Measurements from ENCODE around the gene ARMC9. TPM values are rescaled to one million over a fixed set of nuclear protein-coding genes. Genes with fewer than 3 reads are reported as not detected.

Gene ARMC9
- total and polyA plus RNA-seq, 8 donors, result 4.5 to 114 (median 11.0) TPM

DNA sequence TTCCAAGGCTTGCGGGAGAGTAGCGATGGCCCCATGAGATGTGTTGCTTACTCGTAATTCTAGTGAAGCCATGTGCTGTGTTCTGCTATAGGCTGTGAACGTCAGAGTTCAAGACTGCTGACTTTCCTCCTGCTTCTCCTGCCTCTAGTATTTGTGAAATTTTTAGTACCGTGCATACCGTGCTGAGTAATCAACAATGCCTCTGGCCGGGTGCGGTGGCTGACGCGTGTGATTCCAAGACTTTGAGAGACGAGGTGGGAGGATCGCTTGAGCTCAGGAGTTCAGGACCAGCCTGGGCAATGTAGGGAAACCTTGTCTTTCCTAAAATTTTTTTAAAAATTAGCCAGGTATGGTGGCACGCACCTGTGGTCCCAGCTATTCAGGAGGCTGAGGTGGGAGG lies 137.2 kb downstream of the ARMC9 start:
- intact Hi-C loops (cut with DNase I; ENCODE audit: low total_unique reads), result no loop called here
- no peaks in the 10 kb centered on the region for H3K9me3 ChIP-seq
- H3K27ac ChIP-seq, result no peak overlapping the region
- no peaks in the 10 kb centered on the region for H3K4me1 ChIP-seq
- H3K4me3 ChIP-seq, result no peak overlapping the region
- TF ChIP-seq POLR2AphosphoS5 (IDR thresholded peaks at IDR 0.05), result no peak
- TF ChIP-seq POLR2A (IDR thresholded peaks at IDR 0.05), result no peak
- TF ChIP-seq, protein P1, sequence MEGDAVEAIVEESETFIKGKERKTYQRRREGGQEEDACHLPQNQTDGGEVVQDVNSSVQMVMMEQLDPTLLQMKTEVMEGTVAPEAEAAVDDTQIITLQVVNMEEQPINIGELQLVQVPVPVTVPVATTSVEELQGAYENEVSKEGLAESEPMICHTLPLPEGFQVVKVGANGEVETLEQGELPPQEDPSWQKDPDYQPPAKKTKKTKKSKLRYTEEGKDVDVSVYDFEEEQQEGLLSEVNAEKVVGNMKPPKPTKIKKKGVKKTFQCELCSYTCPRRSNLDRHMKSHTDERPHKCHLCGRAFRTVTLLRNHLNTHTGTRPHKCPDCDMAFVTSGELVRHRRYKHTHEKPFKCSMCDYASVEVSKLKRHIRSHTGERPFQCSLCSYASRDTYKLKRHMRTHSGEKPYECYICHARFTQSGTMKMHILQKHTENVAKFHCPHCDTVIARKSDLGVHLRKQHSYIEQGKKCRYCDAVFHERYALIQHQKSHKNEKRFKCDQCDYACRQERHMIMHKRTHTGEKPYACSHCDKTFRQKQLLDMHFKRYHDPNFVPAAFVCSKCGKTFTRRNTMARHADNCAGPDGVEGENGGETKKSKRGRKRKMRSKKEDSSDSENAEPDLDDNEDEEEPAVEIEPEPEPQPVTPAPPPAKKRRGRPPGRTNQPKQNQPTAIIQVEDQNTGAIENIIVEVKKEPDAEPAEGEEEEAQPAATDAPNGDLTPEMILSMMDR (IDR thresholded peaks at IDR 0.05), result no peak
- no peak for TF ChIP-seq EP300 (IDR thresholded peaks at IDR 0.05)
- WGBS, 5 donors, result 94 to 96% (median 96%) methylated on average over 13 of the region's 13 CpGs
- peaks cover 5 to 65% (median 37%) of the 10 kb centered on the region in 4 donors for H3K36me3 ChIP-seq
- no peaks in the 10 kb centered on the region for H3K27me3 ChIP-seq
- no peak for DNase-seq

DNA sequence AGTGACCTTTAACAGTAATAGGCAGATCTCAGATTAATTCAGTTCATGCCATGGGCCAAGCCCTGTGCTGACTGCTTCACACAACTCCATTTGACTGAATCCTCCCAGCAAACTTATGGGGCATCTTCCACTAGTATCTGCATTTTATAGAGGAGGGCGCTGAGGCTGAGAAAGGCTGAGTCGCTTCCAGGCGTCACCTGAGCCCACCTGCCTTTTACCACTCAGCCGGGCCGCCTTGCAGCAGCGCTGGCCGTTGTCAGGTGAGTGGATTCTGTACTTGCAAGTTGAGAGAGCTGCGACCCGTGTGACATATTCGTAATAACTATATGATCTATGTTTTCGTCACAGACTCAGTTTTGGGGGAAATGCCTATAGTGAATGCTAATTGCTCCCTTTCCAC lies 137.8 kb downstream of the ARMC9 start:
- 94 to 95% (median 95%) methylated on average over 11 of the region's 11 CpGs for WGBS, 5 donors
- Histone ChIP-seq H3K27ac (no peak overlapping the region), H3K27me3 (no peaks in the 10 kb centered on the region), H3K4me3 (no peak overlapping the region), H3K4me1 (no peaks in the 10 kb centered on the region), H3K9me3 (no peaks in the 10 kb centered on the region), H3K36me3 (peaks cover 5 to 69% (median 34%) of the 10 kb centered on the region in 4 donors)
- DNase-seq, result no peak
- intact Hi-C loops (cut with DNase I; ENCODE audit: low total_unique reads), result no loop called here
- no peak for TF ChIP-seq POLR2AphosphoS5 (IDR thresholded peaks at IDR 0.05)
- TF ChIP-seq EP300 (IDR thresholded peaks at IDR 0.05), result no peak
- TF ChIP-seq POLR2A (IDR thresholded peaks at IDR 0.05), result no peak
- TF ChIP-seq, protein P1 (IDR thresholded peaks at IDR 0.05), result no peak

DNA sequence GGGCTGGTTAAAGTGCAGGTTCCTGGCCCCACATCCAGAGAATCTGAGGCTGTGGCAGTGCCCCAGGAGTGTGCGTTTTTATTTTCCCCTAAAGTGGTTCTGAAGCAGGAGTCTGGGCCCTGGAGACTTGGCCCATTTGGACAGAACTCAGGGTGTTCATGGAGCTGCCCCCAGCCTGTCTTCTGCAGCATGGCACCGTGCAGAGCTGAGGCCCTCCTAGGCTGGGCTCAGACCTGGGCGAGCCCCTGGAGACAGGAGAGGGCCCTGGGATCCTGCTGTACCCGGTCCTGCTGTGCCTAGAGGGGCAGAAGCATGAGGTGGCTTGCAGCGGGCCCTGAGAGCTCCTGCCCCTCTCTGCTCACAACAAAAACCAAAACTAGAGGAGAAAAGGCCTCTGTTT lies 138.3 kb downstream of the ARMC9 start:
- Histone ChIP-seq H3K36me3 (peaks cover 5 to 66% (median 31%) of the 10 kb centered on the region in 4 donors), H3K4me3 (no peak overlapping the region), H3K4me1 (no peaks in the 10 kb centered on the region), H3K9me3 (no peaks in the 10 kb centered on the region), H3K27ac (no peak overlapping the region), H3K27me3 (no peaks in the 10 kb centered on the region)
- no peak for TF ChIP-seq EP300 (IDR thresholded peaks at IDR 0.05)
- TF ChIP-seq POLR2A (IDR thresholded peaks at IDR 0.05), result no peak
- no peak for TF ChIP-seq POLR2AphosphoS5 (IDR thresholded peaks at IDR 0.05)
- TF ChIP-seq, protein P1 (IDR thresholded peaks at IDR 0.05), result no peak
- intact Hi-C loops (cut with DNase I; ENCODE audit: low total_unique reads), result no loop called here
- DNase-seq, result no peak
- 80 to 90% (median 87%) methylated on average over 5 of the region's 5 CpGs for WGBS, 5 donors

DNA sequence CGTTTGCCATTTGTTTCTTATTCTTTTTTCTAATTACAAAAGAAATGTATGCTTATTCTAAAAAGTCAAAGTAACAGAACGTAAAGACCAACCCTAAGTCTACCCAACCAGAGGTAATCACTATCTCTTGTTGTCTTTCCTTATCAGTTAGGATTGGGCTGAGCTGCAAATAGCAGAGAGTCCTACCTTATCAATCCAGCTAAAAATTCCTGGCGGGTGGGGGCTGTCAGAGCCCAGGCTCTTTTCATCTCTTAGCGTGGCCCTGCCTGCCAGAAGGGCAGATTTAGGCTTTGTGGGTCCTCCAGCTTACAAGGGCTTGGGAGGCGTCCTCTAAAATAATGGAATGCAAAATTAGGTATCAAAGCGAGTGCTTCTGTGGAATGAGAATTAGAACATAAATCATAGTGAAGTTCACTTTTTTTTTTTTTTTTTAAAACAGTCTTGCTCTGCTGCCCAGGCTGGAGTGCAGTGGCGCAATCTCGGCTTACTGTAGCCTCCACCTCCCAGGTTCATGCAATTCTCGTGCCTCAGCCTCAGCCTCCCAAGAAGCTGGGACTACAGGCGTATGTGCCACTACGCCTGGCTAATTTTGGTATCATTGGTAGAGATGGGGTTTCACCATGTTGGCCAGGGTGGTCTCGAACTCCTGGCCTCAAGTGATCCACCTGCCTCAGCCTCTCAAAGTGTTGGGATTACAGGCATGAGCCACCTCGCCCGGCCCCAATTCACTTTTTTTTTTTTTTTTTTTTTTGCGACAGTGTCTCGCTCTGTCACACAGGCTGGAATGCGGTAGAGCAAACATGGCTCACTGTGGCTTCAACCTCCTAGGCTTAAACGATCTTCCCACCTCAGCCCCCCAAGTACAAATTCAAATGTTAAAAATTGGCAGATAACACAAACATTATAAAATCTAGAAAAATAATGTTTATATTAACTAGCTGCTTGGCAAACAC lies 139.7 kb downstream of the ARMC9 start:
- H3K27me3 ChIP-seq, result no peaks in the 10 kb centered on the region
- intact Hi-C loops (cut with DNase I; ENCODE audit: low total_unique reads), result no loop called here
- 75 to 80% (median 76%) methylated on average over 18 of the region's 18 CpGs for WGBS, 5 donors
- peaks cover 0 to 57% (median 20%) of the 10 kb centered on the region in 4 donors for H3K36me3 ChIP-seq
- H3K4me1 ChIP-seq, result no peaks in the 10 kb centered on the region
- H3K4me3 ChIP-seq, result no peak overlapping the region
- H3K9me3 ChIP-seq, result no peaks in the 10 kb centered on the region
- H3K27ac ChIP-seq, result no peak overlapping the region
- no peak for DNase-seq
- no peak for TF ChIP-seq POLR2A (IDR thresholded peaks at IDR 0.05)
- TF ChIP-seq, protein P1 (IDR thresholded peaks at IDR 0.05), result no peak
- TF ChIP-seq EP300 (IDR thresholded peaks at IDR 0.05), result no peak
- no peak for TF ChIP-seq POLR2AphosphoS5 (IDR thresholded peaks at IDR 0.05)
